PC-3 (cell line): Measurements from ENCODE around the gene CD101. TPM values are rescaled to one million over a fixed set of nuclear protein-coding genes. Genes with fewer than 3 reads are reported as not detected.

Source experiments
- ATAC-seq: fragments of 200-7000 bp; cut with Tn5 transposase; 2 replicates; pipeline ENCODE4 v1.9.1; 2020; ENCODE audit warnings: mild to moderate bottlenecking, moderate library complexity
- BruUV-seq: library from RNA; stranded (reverse); fragments of 400-500 nt; replicated peaks from 2 replicates; lab custom pipeline; 2021; lab: Mats Ljungman, UMichigan
- CTCF ChIA-PET: fragments of 300-600 bp; sonication (Branson Sonifier 250); formaldehyde crosslinking; loops from one replicate; lab custom pipeline; 2022; ENCODE audit warnings: antibody characterized with exemption; lab: Charles Lee
- POLR2A ChIA-PET: fragments of 300-600 bp; sonication (Branson Sonifier 250); formaldehyde crosslinking; loops from one replicate; lab custom pipeline; 2022; ENCODE audit warnings: antibody characterized with exemption; ENCODE audit not compliant: unreplicated experiment; lab: Charles Lee
- DNase-seq: peaks from one replicate; pipeline ENCODE4 v3.0.0-alpha.2; 2015
- H2AFZ ChIP-seq: fragments of 300-600 bp; sonication (generic); 2 replicates; pipeline ENCODE4 v1.6.0; 2016; ENCODE audit warnings: antibody characterized with exemption, low read length
- H3F3A ChIP-seq: fragments of 300-600 bp; sonication (generic); one replicate; pipeline ENCODE4 v1.6.0; 2017; ENCODE audit warnings: antibody characterized with exemption, low read length, control low read depth, mild to moderate bottlenecking; ENCODE audit not compliant: unreplicated experiment
- H3K27ac ChIP-seq: fragments of 300-600 bp; sonication (generic); 2 replicates; pipeline ENCODE4 v1.5.1; 2016; ENCODE audit warnings: mild to moderate bottlenecking, low read length
- H3K27me3 ChIP-seq: fragments of 300-600 bp; sonication (generic); 2 replicates; pipeline ENCODE4 v1.6.1; 2016; ENCODE audit warnings: low read length, mixed read lengths
- H3K36me3 ChIP-seq: fragments of 300-600 bp; sonication (generic); 2 replicates; pipeline ENCODE4 v1.6.1; 2016; ENCODE audit warnings: low read depth, mixed run types, low read length, mixed read lengths
- H3K4me1 ChIP-seq: fragments of 300-600 bp; sonication (generic); 2 replicates; pipeline ENCODE4 v1.5.1; 2016; ENCODE audit warnings: low read length; ENCODE audit not compliant: insufficient read depth
- H3K4me2 ChIP-seq: fragments of 300-600 bp; sonication (generic); 2 replicates; pipeline ENCODE4 v1.6.0; 2016; ENCODE audit warnings: low read length
- H3K4me3 ChIP-seq: fragments of 300-600 bp; sonication (generic); 2 replicates; pipeline ENCODE4 v1.5.1; 2016; ENCODE audit warnings: mild to moderate bottlenecking, low read length, mixed read lengths
- H3K79me2 ChIP-seq: fragments of 300-600 bp; sonication (generic); 2 replicates; pipeline ENCODE4 v1.6.1; 2017; ENCODE audit warnings: low read length, mixed read lengths
- H3K9ac ChIP-seq: fragments of 300-600 bp; sonication (generic); 2 replicates; pipeline ENCODE4 v1.6.0; 2016; ENCODE audit warnings: mild to moderate bottlenecking, low read length
- H3K9me2 ChIP-seq: fragments of 300-600 bp; sonication (generic); replicated peaks from 2 replicates; pipeline ENCODE4 v1.6.1; 2016; ENCODE audit warnings: mixed run types, low read length, mixed read lengths
- H3K9me3 ChIP-seq: fragments of 300-600 bp; sonication (generic); 2 replicates; pipeline ENCODE4 v1.6.1; 2016; ENCODE audit warnings: low read length, mixed read lengths
- H4K20me1 ChIP-seq: fragments of 300-600 bp; sonication (generic); 2 replicates; pipeline ENCODE4 v1.6.1; 2016; ENCODE audit warnings: low read length, mixed read lengths
- CTCF ChIP-seq: fragments of 300-600 bp; sonication (generic); conservative IDR thresholded peaks from 2 replicates; pipeline ENCODE4 v1.5.1; 2017; ENCODE audit warnings: antibody characterized with exemption, low read depth, mild to moderate bottlenecking, low read length
- EZH2 ChIP-seq: fragments of 300-600 bp; sonication (generic); IDR thresholded peaks from one replicate; pipeline ENCODE4 v1.6.1; 2017; ENCODE audit warnings: antibody characterized with exemption, mild to moderate bottlenecking, low read length; ENCODE audit not compliant: unreplicated experiment
- EZH2phosphoT487 ChIP-seq: fragments of 300-600 bp; sonication (generic); IDR thresholded peaks from 2 replicates; pipeline ENCODE4 v1.6.1; 2018; ENCODE audit warnings: mild to moderate bottlenecking, antibody characterized with exemption, low read length, borderline replicate concordance
- intact Hi-C: fragments of 100-400 bp; cut with micrococcal nuclease; formaldehyde crosslinking; loops from 2 replicates; pipeline ENCODE4 v1.9.0; 2023
- total RNA-seq: library from RNA; depleted of rRNA; stranded (reverse); fragments of >200 nt; gene quantifications from 2 replicates; pipeline ENCODE4 v1.2.3, GENCODE V29; 2014

CD101 gene
- total RNA-seq, 1 experiment from 2014 or later: 0.36 TPM

DNA sequence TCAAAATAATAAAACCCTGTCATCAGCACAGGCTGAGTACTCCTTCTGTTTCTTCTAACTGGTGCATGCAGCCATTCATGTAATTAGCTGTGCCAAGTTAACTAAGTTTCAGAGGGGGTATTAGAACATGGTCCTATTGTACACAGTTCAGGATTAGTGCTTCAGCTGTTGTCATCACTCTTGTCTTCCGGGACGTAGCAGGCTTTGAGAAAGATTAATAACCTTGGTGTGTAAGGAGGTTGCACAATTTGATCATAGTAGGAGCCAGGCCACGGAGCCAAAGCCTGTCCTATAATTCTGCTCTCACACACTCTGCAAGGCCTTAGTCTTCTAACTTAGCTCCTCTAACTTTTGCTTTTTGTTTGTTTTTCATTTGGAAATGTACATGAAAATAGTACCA lies 47.1 kb upstream of the CD101 start:
- TF ChIP-seq EZH2phosphoT487 (no peak), CTCF (no peak)
- intact Hi-C loops: no loop called here
- H3K9ac ChIP-seq: no peak overlapping the region
- peaks cover 5% of the 10 kb centered on the region; the same call in 1 of the 2 replicates for H3K36me3 ChIP-seq
- no peak for DNase-seq
- ChIA-PET CTCF (no interaction called here), POLR2A (no interaction called here)
- H3K4me3 ChIP-seq: no peak overlapping the region
- no peaks in the 10 kb centered on the region for H3K9me3 ChIP-seq
- H4K20me1 ChIP-seq: no peaks in the 10 kb centered on the region
- no TSS peak for BruUV-seq
- no peaks in the 10 kb centered on the region for H3K4me1 ChIP-seq
- no peaks in the 10 kb centered on the region for H3K79me2 ChIP-seq
- H3K4me2 ChIP-seq: no peak overlapping the region
- no peak overlapping the region for H3K27ac ChIP-seq
- no peaks in the 10 kb centered on the region for H3K27me3 ChIP-seq
- H3F3A ChIP-seq: no peaks in the 10 kb centered on the region
- H3K9me2 ChIP-seq: no peaks in the 10 kb centered on the region
- no peak for ATAC-seq
- no peak overlapping the region for H2AFZ ChIP-seq

DNA sequence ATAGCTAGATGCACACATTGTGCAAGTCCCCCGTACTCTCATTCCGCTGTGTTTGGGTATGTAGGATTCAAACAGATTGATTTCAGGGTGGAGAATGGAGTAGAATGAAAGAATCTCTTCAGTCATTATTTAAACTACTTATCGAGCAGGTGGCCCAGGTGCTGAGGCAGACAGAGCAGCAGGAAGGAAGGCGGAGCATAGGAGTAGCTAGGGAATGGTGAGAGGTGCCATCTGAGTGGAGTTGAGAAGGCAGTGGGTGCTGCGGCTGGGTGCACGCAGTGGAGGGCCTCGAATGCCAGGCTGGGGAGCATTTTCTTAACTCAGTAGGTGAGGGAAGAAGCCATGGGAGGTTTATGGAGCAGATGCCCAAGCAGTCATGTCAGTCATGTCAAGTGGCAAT lies 45.2 kb upstream of the CD101 start:
- POLR2A ChIA-PET: no interaction called here
- no TSS peak for BruUV-seq
- H3K4me2 ChIP-seq: no peak overlapping the region
- no peak for ATAC-seq
- no peak overlapping the region for H2AFZ ChIP-seq
- H3F3A ChIP-seq: no peaks in the 10 kb centered on the region
- DNase-seq: no peak
- TF ChIP-seq CTCF (no peak), EZH2phosphoT487 (no peak), EZH2 (no peak)
- no peaks in the 10 kb centered on the region for H3K27me3 ChIP-seq
- H3K36me3 ChIP-seq: 0 out of 2 replicates have a peak, but pooled peaks cover 3% of the 10 kb centered on the region
- CTCF ChIA-PET: no interaction called here
- no peaks in the 10 kb centered on the region for H3K79me2 ChIP-seq
- no peaks in the 10 kb centered on the region for H4K20me1 ChIP-seq
- H3K9me2 ChIP-seq: no peaks in the 10 kb centered on the region
- no peaks in the 10 kb centered on the region for H3K4me1 ChIP-seq
- H3K9ac ChIP-seq: no peak overlapping the region
- no peak overlapping the region for H3K27ac ChIP-seq
- intact Hi-C loops: no loop called here
- H3K4me3 ChIP-seq: no peak overlapping the region
- H3K9me3 ChIP-seq: no peaks in the 10 kb centered on the region

GRCh38 chr1:116957646-116958045 lies 43.9 kb upstream of the CD101 start:
- no peaks in the 10 kb centered on the region for H3K9me3 ChIP-seq
- H2AFZ ChIP-seq: no peak overlapping the region
- no peak overlapping the region for H3K4me2 ChIP-seq
- ChIA-PET POLR2A (no interaction called here), CTCF (no interaction called here)
- BruUV-seq: no TSS peak
- H3K4me1 ChIP-seq: no peaks in the 10 kb centered on the region
- no peaks in the 10 kb centered on the region for H3K27me3 ChIP-seq
- 0 out of 2 replicates have a peak, but pooled peaks cover 3% of the 10 kb centered on the region for H3K36me3 ChIP-seq
- no peaks in the 10 kb centered on the region for H3K79me2 ChIP-seq
- no peaks in the 10 kb centered on the region for H4K20me1 ChIP-seq
- ATAC-seq: no peak
- no peak overlapping the region for H3K27ac ChIP-seq
- no peaks in the 10 kb centered on the region for H3K9me2 ChIP-seq
- no peak overlapping the region for H3K4me3 ChIP-seq
- no peaks in the 10 kb centered on the region for H3F3A ChIP-seq
- no peak for TF ChIP-seq EZH2
- no peak for TF ChIP-seq EZH2phosphoT487
- TF ChIP-seq CTCF: no peak
- DNase-seq: no peak
- intact Hi-C loops: no loop called here
- H3K9ac ChIP-seq: no peak overlapping the region
